Trophoblast cell (in vitro differentiated cells and primary cell): ENCODE data around the gene SFT2D2.
A peak's percentile ranks its signal among the peaks of the same experiment; 100 is the strongest.
"Not testable (repeated sequence)": the region's sequence is repeated elsewhere in the genome, so short reads cannot be mapped to it uniquely, and the experiment has no call there.

ENCODE experiments used
- DNase-seq, 2 donors: peaks; one replicate each; pipeline ENCODE4 v3.0.0-alpha.2; 2016
- H2AFZ ChIP-seq: 2 replicates; pipeline ENCODE4 v1.6.1; 2013; ENCODE audit warnings: low read length, moderate library complexity, mild to moderate bottlenecking; ENCODE audit not compliant: insufficient read depth, poor library complexity
- H2AK5ac ChIP-seq: 2 replicates; pipeline ENCODE4 v1.6.1; 2013; ENCODE audit warnings: mild to moderate bottlenecking, low read length
- H2BK120ac ChIP-seq: 2 replicates; pipeline ENCODE4 v1.6.1; 2013; ENCODE audit warnings: low read length, mild to moderate bottlenecking, moderate library complexity; ENCODE audit not compliant: insufficient read depth, poor library complexity
- H2BK12ac ChIP-seq: 2 replicates; pipeline ENCODE4 v1.6.1; 2013; ENCODE audit warnings: mild to moderate bottlenecking, low read length, moderate library complexity
- H2BK5ac ChIP-seq: 2 replicates; pipeline ENCODE4 v1.6.1; 2013; ENCODE audit warnings: low read length, low read depth, moderate library complexity, mild to moderate bottlenecking; ENCODE audit not compliant: poor library complexity
- H3K14ac ChIP-seq: 2 replicates; pipeline ENCODE4 v1.6.1; 2013; ENCODE audit warnings: mild to moderate bottlenecking, low read length
- H3K18ac ChIP-seq: 2 replicates; pipeline ENCODE4 v1.6.1; 2013; ENCODE audit warnings: mild to moderate bottlenecking, low read length
- H3K23ac ChIP-seq: 2 replicates; pipeline ENCODE4 v1.6.1; 2013; ENCODE audit warnings: low read length
- H3K27ac ChIP-seq: 2 replicates; pipeline ENCODE4 v1.5.1; 2013; ENCODE audit warnings: low read depth, mild to moderate bottlenecking, inconsistent platforms, low read length, moderate library complexity
- H3K27me3 ChIP-seq: 2 replicates; pipeline ENCODE4 v1.6.1; 2013; ENCODE audit warnings: inconsistent platforms, mild to moderate bottlenecking, low read length, moderate library complexity; ENCODE audit not compliant: insufficient read depth
- H3K36me3 ChIP-seq, 2 experiments: 1 replicate in 1 of 2; 2 replicates in 1 of 2; pipeline ENCODE4 v1.6.1; 2013; ENCODE audit warnings: low read length in 2 of 2, mild to moderate bottlenecking in 2 of 2, moderate library complexity in 1 of 2; ENCODE audit not compliant: insufficient read depth in 2 of 2, control insufficient read depth in 1 of 2
- H3K4ac ChIP-seq: 2 replicates; pipeline ENCODE4 v1.6.1; 2013; ENCODE audit warnings: low read depth, mild to moderate bottlenecking, low read length, moderate library complexity
- H3K4me1 ChIP-seq, 2 experiments: 1 replicate in 1 of 2; 2 replicates in 1 of 2; pipeline ENCODE4 v1.6.1; 2013; ENCODE audit warnings: low read length in 2 of 2, mild to moderate bottlenecking in 2 of 2, moderate library complexity in 1 of 2; ENCODE audit not compliant: insufficient read depth in 2 of 2, control insufficient read depth in 1 of 2
- H3K4me2 ChIP-seq: 2 replicates; pipeline ENCODE4 v1.6.1; 2013; ENCODE audit warnings: inconsistent platforms, mild to moderate bottlenecking, low read length, moderate library complexity
- H3K4me3 ChIP-seq: 2 replicates; pipeline ENCODE4 v1.5.1; 2013; ENCODE audit warnings: mild to moderate bottlenecking, low read depth, low read length, inconsistent platforms
- H3K79me1 ChIP-seq: one replicate; pipeline ENCODE4 v1.6.1; 2013; ENCODE audit warnings: low read length
- H3K79me2 ChIP-seq: 2 replicates; pipeline ENCODE4 v1.6.1; 2013; ENCODE audit warnings: low read length, mild to moderate bottlenecking; ENCODE audit not compliant: control insufficient read depth, insufficient read depth, poor library complexity
- H3K9ac ChIP-seq: 2 replicates; pipeline ENCODE4 v1.6.1; 2013; ENCODE audit warnings: mild to moderate bottlenecking, low read length
- H3K9me3 ChIP-seq: 2 replicates; pipeline ENCODE4 v1.6.1; 2013; ENCODE audit warnings: low read depth, mild to moderate bottlenecking, control low read depth, inconsistent platforms, low read length; ENCODE audit not compliant: insufficient read depth
- H4K12ac ChIP-seq: 2 replicates; pipeline ENCODE4 v1.6.1; 2013; ENCODE audit warnings: low read depth, mild to moderate bottlenecking, low read length, moderate library complexity
- H4K8ac ChIP-seq: 2 replicates; pipeline ENCODE4 v1.6.1; 2013; ENCODE audit warnings: low read depth, mild to moderate bottlenecking, low read length, moderate library complexity
- H4K91ac ChIP-seq: one replicate; pipeline ENCODE4 v1.6.1; 2013; ENCODE audit warnings: low read depth, mild to moderate bottlenecking, low read length, moderate library complexity
- WGBS: extraction: QIAGEN DNeasy Blood & Tissue Kit; methylation state at CpG from one replicate; pipeline ENCODE4 v1.1.7; 2013; ENCODE audit warnings: missing lambda C conversion rate; ENCODE audit not compliant: insufficient read length, insufficient coverage; ENCODE audit errors: extremely low coverage; 5-methylcytosine and 5-hydroxymethylcytosine counted together

Gene SFT2D2

GRCh38 chr1:168180148-168180524 is 45.7 kb upstream of the SFT2D2 start:
- H4K12ac ChIP-seq: no peak overlapping the region
- peaks cover 2% of the 10 kb centered on the region for H3K79me2 ChIP-seq
- H3K4me1 ChIP-seq: peaks cover 2 to 8% of the 10 kb centered on the region in 2 experiments
- H3K9me3 ChIP-seq: no peaks in the 10 kb centered on the region
- peaks cover 5% of the 10 kb centered on the region for H3K79me1 ChIP-seq
- no peak overlapping the region for H2AFZ ChIP-seq
- no peak overlapping the region for H3K27ac ChIP-seq
- H2BK5ac ChIP-seq: no peak overlapping the region
- no peaks in the 10 kb centered on the region for H3K27me3 ChIP-seq
- no peak overlapping the region for H3K23ac ChIP-seq
- DNase-seq: no peak
- no peak overlapping the region for H2BK12ac ChIP-seq
- no peak overlapping the region for H2AK5ac ChIP-seq
- H3K4me2 ChIP-seq: peak overlapping the region; percentile 85
- no peak overlapping the region for H3K18ac ChIP-seq
- H2BK120ac ChIP-seq: no peak overlapping the region
- no peak overlapping the region for H3K9ac ChIP-seq
- H4K91ac ChIP-seq: no peak overlapping the region
- no CpG with 5 or more reads among the region's 2 CpGs for WGBS
- no peak overlapping the region for H3K4ac ChIP-seq
- H3K14ac ChIP-seq: no peak overlapping the region
- no peak overlapping the region for H3K4me3 ChIP-seq
- H4K8ac ChIP-seq: no peak overlapping the region
- no peaks in the 10 kb centered on the region for H3K36me3 ChIP-seq

- no CpG with 5 or more reads among the region's 15 CpGs for WGBS
These were observed 44.6 kb upstream of the SFT2D2 start for GRCh38 chr1:168181063-168181720.

GRCh38 chr1:168187177-168187576 is 38.6 kb upstream of the SFT2D2 start:
- H3K9ac ChIP-seq: no peak overlapping the region
- no peaks in the 10 kb centered on the region for H3K79me1 ChIP-seq
- H3K23ac ChIP-seq: no peak overlapping the region
- H2AFZ ChIP-seq: no peak overlapping the region
- no peaks in the 10 kb centered on the region for H3K79me2 ChIP-seq
- no peak overlapping the region for H3K18ac ChIP-seq
- H3K36me3 ChIP-seq: peaks cover 3 to 12% of the 10 kb centered on the region in 2 experiments
- H2BK12ac ChIP-seq: no peak overlapping the region
- no peak for DNase-seq
- no peak overlapping the region for H3K4ac ChIP-seq
- no peaks in the 10 kb centered on the region for H3K27me3 ChIP-seq
- H2AK5ac ChIP-seq: no peak overlapping the region
- H3K4me1 ChIP-seq: peaks cover 0 to 3% of the 10 kb centered on the region in 2 experiments
- H3K27ac ChIP-seq: no peak overlapping the region
- no peak overlapping the region for H4K12ac ChIP-seq
- H2BK120ac ChIP-seq: no peak overlapping the region
- H3K4me3 ChIP-seq: no peak overlapping the region
- no peak overlapping the region for H2BK5ac ChIP-seq
- H4K8ac ChIP-seq: no peak overlapping the region
- no peak overlapping the region for H4K91ac ChIP-seq
- H3K14ac ChIP-seq: no peak overlapping the region
- H3K4me2 ChIP-seq: no peak overlapping the region
- H3K9me3 ChIP-seq: no peaks in the 10 kb centered on the region

More at GRCh38 chr1:168181063-168181720, 44.6 kb upstream of the SFT2D2 start:
- H3K27ac ChIP-seq, H3K79me1 ChIP-seq, H3K23ac ChIP-seq, H3K18ac ChIP-seq, DNase-seq, H4K12ac ChIP-seq, H3K9ac ChIP-seq, H3K14ac ChIP-seq, H4K8ac ChIP-seq, H3K9me3 ChIP-seq, H2BK12ac ChIP-seq, H3K4me3 ChIP-seq, H3K4me1 ChIP-seq, H3K27me3 ChIP-seq, H3K4ac ChIP-seq, H4K91ac ChIP-seq, H2BK5ac ChIP-seq, H3K79me2 ChIP-seq, H2AFZ ChIP-seq, H2BK120ac ChIP-seq, H3K36me3 ChIP-seq, H2AK5ac ChIP-seq, H3K4me2 ChIP-seq: not testable (repeated sequence)

GRCh38 chr1:168190403-168190802 is 35.4 kb upstream of the SFT2D2 start:
- Histone ChIP-seq H2BK120ac (no peak overlapping the region), H3K4me2 (no peak overlapping the region), H4K12ac (no peak overlapping the region), H3K23ac (no peak overlapping the region), H3K4me3 (no peak overlapping the region), H2BK5ac (no peak overlapping the region), H2AK5ac (no peak overlapping the region), H3K18ac (no peak overlapping the region), H3K36me3 (peaks cover 3 to 11% of the 10 kb centered on the region in 2 experiments), H3K27ac (no peak overlapping the region), H3K14ac (no peak overlapping the region), H2BK12ac (no peak overlapping the region), H4K91ac (no peak overlapping the region), H3K27me3 (no peaks in the 10 kb centered on the region), H3K9me3 (no peaks in the 10 kb centered on the region), H3K9ac (no peak overlapping the region), H3K4me1 (peaks cover 0 to 3% of the 10 kb centered on the region in 2 experiments), H3K4ac (no peak overlapping the region), H2AFZ (no peak overlapping the region), H4K8ac (no peak overlapping the region), H3K79me2 (no peaks in the 10 kb centered on the region), H3K79me1 (no peaks in the 10 kb centered on the region)
- WGBS: no CpG with 5 or more reads among the region's 2 CpGs
- no peak for DNase-seq
